Measurements from ENCODE around the gene TRIM54. TPM values are rescaled to one million over a fixed set of nuclear protein-coding genes. Genes with fewer than 3 reads are reported as not detected.
A peak's percentile ranks its signal among the peaks of the same experiment; 100 is the strongest.

Gene TRIM54
- total RNA-seq, 1 experiment from 2014 or later, result 3.3 TPM

DNA sequence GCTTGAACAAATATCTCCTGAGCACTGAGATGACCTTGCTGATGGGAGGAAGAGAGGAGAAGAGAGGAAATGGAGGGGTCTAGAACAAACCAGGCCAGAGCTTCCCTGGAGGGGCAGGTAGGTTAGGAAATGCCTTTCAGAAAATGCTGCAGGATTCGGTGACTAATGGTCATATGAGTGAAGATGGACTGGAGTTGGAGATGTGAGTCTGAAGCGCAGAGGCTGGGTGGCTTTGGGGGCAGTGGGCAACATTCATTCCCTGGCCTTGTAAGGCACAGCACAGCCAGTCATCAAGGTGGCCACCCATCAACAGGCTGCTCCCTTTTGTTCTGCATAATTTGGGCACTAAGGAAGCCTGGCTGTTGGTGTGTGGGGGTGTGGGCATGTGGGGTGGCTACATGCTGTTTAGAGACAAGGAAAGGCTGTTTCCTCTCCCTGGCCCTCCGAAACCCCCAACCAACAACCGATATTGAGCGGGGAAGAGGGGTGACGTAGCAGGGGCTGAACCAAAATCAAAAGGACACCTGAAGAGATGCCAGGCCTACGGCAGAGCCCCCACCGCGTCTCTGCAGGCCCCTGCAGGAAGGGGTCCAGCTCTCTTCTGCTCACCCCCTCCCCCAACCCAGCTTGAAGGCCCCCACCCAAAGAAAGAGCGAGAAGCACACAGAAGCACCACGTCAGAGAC is 20.8 kb upstream of the TRIM54 start:
- Mint-ChIP-seq H3K4me3 (peak overlapping the region; percentile 77), H3K27me3 (ENCODE audit: low read depth) (peaks cover 30% of the 10 kb centered on the region), H3K9me3 (no peaks in the 10 kb centered on the region), H3K4me1 (peaks cover 26% of the 10 kb centered on the region), H3K36me3 (no peaks in the 10 kb centered on the region), H3K27ac (no peak overlapping the region)
- CTCF ChIA-PET, result interaction anchor here (1.0 to 7.7 kb wide), 7 partner anchors 10 to 174 kb away, joined by 3 to 124 read pairs (median 5); partner anchors contain the start of gene TRIM54
- POLR2A ChIA-PET, result no interaction called here
- DNase-seq (ENCODE audit: low spot score), result no peak
- TF ChIP-seq, protein P1, sequence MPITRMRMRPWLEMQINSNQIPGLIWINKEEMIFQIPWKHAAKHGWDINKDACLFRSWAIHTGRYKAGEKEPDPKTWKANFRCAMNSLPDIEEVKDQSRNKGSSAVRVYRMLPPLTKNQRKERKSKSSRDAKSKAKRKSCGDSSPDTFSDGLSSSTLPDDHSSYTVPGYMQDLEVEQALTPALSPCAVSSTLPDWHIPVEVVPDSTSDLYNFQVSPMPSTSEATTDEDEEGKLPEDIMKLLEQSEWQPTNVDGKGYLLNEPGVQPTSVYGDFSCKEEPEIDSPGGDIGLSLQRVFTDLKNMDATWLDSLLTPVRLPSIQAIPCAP (CRISPR knock-in tag; IDR thresholded peaks at IDR 0.05), result no peak
- TF ChIP-seq OVOL2 (CRISPR knock-in tag; IDR thresholded peaks at IDR 0.05; ENCODE audit: borderline replicate concordance), result no peak
- TF ChIP-seq, protein P2, sequence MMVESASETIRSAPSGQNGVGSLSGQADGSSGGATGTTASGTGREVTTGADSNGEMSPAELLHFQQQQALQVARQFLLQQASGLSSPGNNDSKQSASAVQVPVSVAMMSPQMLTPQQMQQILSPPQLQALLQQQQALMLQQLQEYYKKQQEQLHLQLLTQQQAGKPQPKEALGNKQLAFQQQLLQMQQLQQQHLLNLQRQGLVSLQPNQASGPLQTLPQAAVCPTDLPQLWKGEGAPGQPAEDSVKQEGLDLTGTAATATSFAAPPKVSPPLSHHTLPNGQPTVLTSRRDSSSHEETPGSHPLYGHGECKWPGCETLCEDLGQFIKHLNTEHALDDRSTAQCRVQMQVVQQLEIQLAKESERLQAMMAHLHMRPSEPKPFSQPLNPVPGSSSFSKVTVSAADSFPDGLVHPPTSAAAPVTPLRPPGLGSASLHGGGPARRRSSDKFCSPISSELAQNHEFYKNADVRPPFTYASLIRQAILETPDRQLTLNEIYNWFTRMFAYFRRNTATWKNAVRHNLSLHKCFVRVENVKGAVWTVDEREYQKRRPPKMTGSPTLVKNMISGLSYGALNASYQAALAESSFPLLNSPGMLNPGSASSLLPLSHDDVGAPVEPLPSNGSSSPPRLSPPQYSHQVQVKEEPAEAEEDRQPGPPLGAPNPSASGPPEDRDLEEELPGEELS (CRISPR knock-in tag; IDR thresholded peaks at IDR 0.05), result no peak
- TF ChIP-seq, protein P3, sequence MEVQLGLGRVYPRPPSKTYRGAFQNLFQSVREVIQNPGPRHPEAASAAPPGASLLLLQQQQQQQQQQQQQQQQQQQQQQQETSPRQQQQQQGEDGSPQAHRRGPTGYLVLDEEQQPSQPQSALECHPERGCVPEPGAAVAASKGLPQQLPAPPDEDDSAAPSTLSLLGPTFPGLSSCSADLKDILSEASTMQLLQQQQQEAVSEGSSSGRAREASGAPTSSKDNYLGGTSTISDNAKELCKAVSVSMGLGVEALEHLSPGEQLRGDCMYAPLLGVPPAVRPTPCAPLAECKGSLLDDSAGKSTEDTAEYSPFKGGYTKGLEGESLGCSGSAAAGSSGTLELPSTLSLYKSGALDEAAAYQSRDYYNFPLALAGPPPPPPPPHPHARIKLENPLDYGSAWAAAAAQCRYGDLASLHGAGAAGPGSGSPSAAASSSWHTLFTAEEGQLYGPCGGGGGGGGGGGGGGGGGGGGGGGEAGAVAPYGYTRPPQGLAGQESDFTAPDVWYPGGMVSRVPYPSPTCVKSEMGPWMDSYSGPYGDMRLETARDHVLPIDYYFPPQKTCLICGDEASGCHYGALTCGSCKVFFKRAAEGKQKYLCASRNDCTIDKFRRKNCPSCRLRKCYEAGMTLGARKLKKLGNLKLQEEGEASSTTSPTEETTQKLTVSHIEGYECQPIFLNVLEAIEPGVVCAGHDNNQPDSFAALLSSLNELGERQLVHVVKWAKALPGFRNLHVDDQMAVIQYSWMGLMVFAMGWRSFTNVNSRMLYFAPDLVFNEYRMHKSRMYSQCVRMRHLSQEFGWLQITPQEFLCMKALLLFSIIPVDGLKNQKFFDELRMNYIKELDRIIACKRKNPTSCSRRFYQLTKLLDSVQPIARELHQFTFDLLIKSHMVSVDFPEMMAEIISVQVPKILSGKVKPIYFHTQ (CRISPR knock-in tag; IDR thresholded peaks at IDR 0.05), result no peak
- TF ChIP-seq FOXP1 (CRISPR knock-in tag; IDR thresholded peaks at IDR 0.05; ENCODE audit: borderline replicate concordance), result no peak
- TF ChIP-seq, protein P4, sequence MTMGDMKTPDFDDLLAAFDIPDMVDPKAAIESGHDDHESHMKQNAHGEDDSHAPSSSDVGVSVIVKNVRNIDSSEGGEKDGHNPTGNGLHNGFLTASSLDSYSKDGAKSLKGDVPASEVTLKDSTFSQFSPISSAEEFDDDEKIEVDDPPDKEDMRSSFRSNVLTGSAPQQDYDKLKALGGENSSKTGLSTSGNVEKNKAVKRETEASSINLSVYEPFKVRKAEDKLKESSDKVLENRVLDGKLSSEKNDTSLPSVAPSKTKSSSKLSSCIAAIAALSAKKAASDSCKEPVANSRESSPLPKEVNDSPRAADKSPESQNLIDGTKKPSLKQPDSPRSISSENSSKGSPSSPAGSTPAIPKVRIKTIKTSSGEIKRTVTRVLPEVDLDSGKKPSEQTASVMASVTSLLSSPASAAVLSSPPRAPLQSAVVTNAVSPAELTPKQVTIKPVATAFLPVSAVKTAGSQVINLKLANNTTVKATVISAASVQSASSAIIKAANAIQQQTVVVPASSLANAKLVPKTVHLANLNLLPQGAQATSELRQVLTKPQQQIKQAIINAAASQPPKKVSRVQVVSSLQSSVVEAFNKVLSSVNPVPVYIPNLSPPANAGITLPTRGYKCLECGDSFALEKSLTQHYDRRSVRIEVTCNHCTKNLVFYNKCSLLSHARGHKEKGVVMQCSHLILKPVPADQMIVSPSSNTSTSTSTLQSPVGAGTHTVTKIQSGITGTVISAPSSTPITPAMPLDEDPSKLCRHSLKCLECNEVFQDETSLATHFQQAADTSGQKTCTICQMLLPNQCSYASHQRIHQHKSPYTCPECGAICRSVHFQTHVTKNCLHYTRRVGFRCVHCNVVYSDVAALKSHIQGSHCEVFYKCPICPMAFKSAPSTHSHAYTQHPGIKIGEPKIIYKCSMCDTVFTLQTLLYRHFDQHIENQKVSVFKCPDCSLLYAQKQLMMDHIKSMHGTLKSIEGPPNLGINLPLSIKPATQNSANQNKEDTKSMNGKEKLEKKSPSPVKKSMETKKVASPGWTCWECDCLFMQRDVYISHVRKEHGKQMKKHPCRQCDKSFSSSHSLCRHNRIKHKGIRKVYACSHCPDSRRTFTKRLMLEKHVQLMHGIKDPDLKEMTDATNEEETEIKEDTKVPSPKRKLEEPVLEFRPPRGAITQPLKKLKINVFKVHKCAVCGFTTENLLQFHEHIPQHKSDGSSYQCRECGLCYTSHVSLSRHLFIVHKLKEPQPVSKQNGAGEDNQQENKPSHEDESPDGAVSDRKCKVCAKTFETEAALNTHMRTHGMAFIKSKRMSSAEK (CRISPR knock-in tag; IDR thresholded peaks at IDR 0.05; ENCODE audit: borderline replicate concordance), result no peak
- TF ChIP-seq SMAD3 (CRISPR knock-in tag; IDR thresholded peaks at IDR 0.05; ENCODE audit: borderline replicate concordance), result no peak
- ATAC-seq, result no peak

DNA sequence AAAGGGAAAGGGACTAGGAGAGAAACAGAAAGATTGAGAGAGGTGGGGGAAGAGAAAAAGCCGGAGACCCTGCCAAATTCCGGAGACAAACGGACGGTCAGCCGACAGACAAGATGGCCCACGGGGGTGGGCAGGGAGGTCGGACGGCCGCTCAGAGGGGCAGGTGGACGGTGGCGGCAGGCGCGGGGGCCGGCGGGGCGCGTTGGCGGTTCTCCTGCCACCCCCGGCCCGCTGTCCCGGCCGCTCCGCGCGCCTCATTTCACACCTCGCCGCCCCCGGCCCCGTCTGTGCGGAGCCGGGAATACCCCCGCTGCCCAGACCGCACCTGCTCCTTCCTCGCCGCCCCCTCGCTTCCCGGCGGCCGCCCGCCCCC is 20.3 kb upstream of the TRIM54 start:
- ATAC-seq (no peak), DNase-seq (ENCODE audit: low spot score) (no peak)
- H3K4me3 Mint-ChIP-seq, result peak overlapping the region; percentile 77
- H3K36me3 Mint-ChIP-seq, result no peaks in the 10 kb centered on the region
- CTCF ChIA-PET, result interaction anchor here (1.0 to 7.7 kb wide), 8 partner anchors 10 to 175 kb away, joined by 3 to 124 read pairs (median 6); partner anchors contain the start of genes TRIM54 and UCN
- POLR2A ChIA-PET, result no interaction called here
- peaks cover 30% of the 10 kb centered on the region for H3K27me3 Mint-ChIP-seq (ENCODE audit: low read depth)
- H3K9me3 Mint-ChIP-seq, result no peaks in the 10 kb centered on the region
- peaks cover 26% of the 10 kb centered on the region for H3K4me1 Mint-ChIP-seq
- H3K27ac Mint-ChIP-seq, result no peak overlapping the region
- TF ChIP-seq CREB1 (CRISPR knock-in tag; IDR thresholded peaks at IDR 0.05) (no peak), ZNF232 (CRISPR knock-in tag; IDR thresholded peaks at IDR 0.05) (no peak), ZNF263 (CRISPR knock-in tag; IDR thresholded peaks at IDR 0.05; ENCODE audit: low read depth) (no peak)
- TF ChIP-seq, protein P5, sequence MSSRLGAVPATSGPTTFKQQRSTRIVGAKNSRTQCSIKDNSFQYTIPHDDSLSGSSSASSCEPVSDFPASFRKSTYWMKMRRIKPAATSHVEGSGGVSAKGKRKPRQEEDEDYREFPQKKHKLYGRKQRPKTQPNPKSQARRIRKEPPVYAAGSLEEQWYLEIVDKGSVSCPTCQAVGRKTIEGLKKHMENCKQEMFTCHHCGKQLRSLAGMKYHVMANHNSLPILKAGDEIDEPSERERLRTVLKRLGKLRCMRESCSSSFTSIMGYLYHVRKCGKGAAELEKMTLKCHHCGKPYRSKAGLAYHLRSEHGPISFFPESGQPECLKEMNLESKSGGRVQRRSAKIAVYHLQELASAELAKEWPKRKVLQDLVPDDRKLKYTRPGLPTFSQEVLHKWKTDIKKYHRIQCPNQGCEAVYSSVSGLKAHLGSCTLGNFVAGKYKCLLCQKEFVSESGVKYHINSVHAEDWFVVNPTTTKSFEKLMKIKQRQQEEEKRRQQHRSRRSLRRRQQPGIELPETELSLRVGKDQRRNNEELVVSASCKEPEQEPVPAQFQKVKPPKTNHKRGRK (CRISPR knock-in tag; IDR thresholded peaks at IDR 0.05; ENCODE audit: borderline replicate concordance), result no peak
- TF ChIP-seq, protein P6, sequence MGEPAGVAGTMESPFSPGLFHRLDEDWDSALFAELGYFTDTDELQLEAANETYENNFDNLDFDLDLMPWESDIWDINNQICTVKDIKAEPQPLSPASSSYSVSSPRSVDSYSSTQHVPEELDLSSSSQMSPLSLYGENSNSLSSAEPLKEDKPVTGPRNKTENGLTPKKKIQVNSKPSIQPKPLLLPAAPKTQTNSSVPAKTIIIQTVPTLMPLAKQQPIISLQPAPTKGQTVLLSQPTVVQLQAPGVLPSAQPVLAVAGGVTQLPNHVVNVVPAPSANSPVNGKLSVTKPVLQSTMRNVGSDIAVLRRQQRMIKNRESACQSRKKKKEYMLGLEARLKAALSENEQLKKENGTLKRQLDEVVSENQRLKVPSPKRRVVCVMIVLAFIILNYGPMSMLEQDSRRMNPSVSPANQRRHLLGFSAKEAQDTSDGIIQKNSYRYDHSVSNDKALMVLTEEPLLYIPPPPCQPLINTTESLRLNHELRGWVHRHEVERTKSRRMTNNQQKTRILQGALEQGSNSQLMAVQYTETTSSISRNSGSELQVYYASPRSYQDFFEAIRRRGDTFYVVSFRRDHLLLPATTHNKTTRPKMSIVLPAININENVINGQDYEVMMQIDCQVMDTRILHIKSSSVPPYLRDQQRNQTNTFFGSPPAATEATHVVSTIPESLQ (CRISPR knock-in tag; IDR thresholded peaks at IDR 0.05), result no peak
- TF ChIP-seq, protein P7, sequence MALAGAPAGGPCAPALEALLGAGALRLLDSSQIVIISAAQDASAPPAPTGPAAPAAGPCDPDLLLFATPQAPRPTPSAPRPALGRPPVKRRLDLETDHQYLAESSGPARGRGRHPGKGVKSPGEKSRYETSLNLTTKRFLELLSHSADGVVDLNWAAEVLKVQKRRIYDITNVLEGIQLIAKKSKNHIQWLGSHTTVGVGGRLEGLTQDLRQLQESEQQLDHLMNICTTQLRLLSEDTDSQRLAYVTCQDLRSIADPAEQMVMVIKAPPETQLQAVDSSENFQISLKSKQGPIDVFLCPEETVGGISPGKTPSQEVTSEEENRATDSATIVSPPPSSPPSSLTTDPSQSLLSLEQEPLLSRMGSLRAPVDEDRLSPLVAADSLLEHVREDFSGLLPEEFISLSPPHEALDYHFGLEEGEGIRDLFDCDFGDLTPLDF (CRISPR knock-in tag; IDR thresholded peaks at IDR 0.05), result no peak
- TF ChIP-seq, protein P8, sequence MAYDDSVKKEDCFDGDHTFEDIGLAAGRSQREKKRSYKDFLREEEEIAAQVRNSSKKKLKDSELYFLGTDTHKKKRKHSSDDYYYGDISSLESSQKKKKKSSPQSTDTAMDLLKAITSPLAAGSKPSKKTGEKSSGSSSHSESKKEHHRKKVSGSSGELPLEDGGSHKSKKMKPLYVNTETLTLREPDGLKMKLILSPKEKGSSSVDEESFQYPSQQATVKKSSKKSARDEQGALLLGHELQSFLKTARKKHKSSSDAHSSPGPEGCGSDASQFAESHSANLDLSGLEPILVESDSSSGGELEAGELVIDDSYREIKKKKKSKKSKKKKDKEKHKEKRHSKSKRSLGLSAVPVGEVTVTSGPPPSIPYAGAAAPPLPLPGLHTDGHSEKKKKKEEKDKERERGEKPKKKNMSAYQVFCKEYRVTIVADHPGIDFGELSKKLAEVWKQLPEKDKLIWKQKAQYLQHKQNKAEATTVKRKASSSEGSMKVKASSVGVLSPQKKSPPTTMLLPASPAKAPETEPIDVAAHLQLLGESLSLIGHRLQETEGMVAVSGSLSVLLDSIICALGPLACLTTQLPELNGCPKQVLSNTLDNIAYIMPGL (CRISPR knock-in tag; IDR thresholded peaks at IDR 0.05), result no peak
